BLaER1 (cell line): ENCODE data around the gene PODXL2.

Experiments used
- H3K27ac ChIP-seq: shearing (Covaris generic); formaldehyde crosslinking; 2 replicates; pipeline ENCODE4 v1.8.1; 2022
- H3K27me3 ChIP-seq: shearing (Covaris generic); formaldehyde crosslinking; 2 replicates; pipeline ENCODE4 v1.8.1; 2022
- H3K36me3 ChIP-seq: shearing (Covaris generic); formaldehyde crosslinking; 2 replicates; pipeline ENCODE4 v1.8.1; 2022
- H3K4me1 ChIP-seq: shearing (Covaris generic); formaldehyde crosslinking; 2 replicates; pipeline ENCODE4 v1.8.1; 2022
- H3K4me2 ChIP-seq: shearing (Covaris generic); formaldehyde crosslinking; 2 replicates; pipeline ENCODE4 v1.8.1; 2022
- H3K4me3 ChIP-seq: shearing (Covaris generic); formaldehyde crosslinking; 2 replicates; pipeline ENCODE4 v1.8.1; 2022
- H3K9ac ChIP-seq: shearing (Covaris generic); formaldehyde crosslinking; 2 replicates; pipeline ENCODE4 v1.8.1; 2022
- H3K9me3 ChIP-seq: shearing (Covaris generic); formaldehyde crosslinking; 2 replicates; pipeline ENCODE4 v1.8.1; 2022
- H4K20me1 ChIP-seq: shearing (Covaris generic); formaldehyde crosslinking; 2 replicates; pipeline ENCODE4 v1.8.1; 2022
- Cebpa-rat ChIP-seq: shearing (Covaris generic); IDR thresholded peaks from 2 replicates; pipeline ENCODE4 v1.8.1; 2022

PODXL2 gene

GRCh38 chr3:127673191-127674100, 44.5 kb downstream of the PODXL2 start:
- H3K27ac ChIP-seq: peak overlapping the region; percentile 80

GRCh38 chr3:127674101-127674721, 45.2 kb downstream of the PODXL2 start:
- H3K4me2 ChIP-seq: peak overlapping the region; percentile 97
- no peak overlapping the region for H3K9ac ChIP-seq
- H4K20me1 ChIP-seq: peaks cover 14% of the 10 kb centered on the region; the same call in 1 of the 2 replicates
- H3K27ac ChIP-seq: no peak overlapping the region
- H3K9me3 ChIP-seq: no peaks in the 10 kb centered on the region
- no peak for TF ChIP-seq Cebpa-rat
- H3K4me1 ChIP-seq: peaks cover 41% of the 10 kb centered on the region
- no peak overlapping the region for H3K4me3 ChIP-seq
- H3K36me3 ChIP-seq: peaks cover 29% of the 10 kb centered on the region; the same call in 1 of the 2 replicates
- H3K27me3 ChIP-seq: no peaks in the 10 kb centered on the region

More at GRCh38 chr3:127673191-127674100, 44.5 kb downstream of the PODXL2 start:
- Histone ChIP-seq H3K9ac (peak overlapping the region; percentile 83), H4K20me1 (peaks cover 14% of the 10 kb centered on the region; the same call in 1 of the 2 replicates), H3K9me3 (no peaks in the 10 kb centered on the region), H3K36me3 (peaks cover 21% of the 10 kb centered on the region; the same call in 1 of the 2 replicates), H3K4me2 (peak overlapping the region; percentile 97), H3K4me3 (peak overlapping the region; percentile 91), H3K27me3 (no peaks in the 10 kb centered on the region), H3K4me1 (peaks cover 41% of the 10 kb centered on the region)
- no peak for TF ChIP-seq Cebpa-rat

GRCh38 chr3:127674790-127675189, 45.8 kb downstream of the PODXL2 start:
- Histone ChIP-seq H4K20me1 (peaks cover 14% of the 10 kb centered on the region; the same call in 1 of the 2 replicates), H3K4me2 (no peak overlapping the region), H3K9ac (no peak overlapping the region), H3K9me3 (no peaks in the 10 kb centered on the region), H3K4me3 (no peak overlapping the region), H3K27me3 (no peaks in the 10 kb centered on the region), H3K27ac (no peak overlapping the region), H3K4me1 (peaks cover 41% of the 10 kb centered on the region), H3K36me3 (peaks cover 34% of the 10 kb centered on the region; the same call in 1 of the 2 replicates)
- no peak for TF ChIP-seq Cebpa-rat

GRCh38 chr3:127675651-127676391, 46.8 kb downstream of the PODXL2 start:
- H3K36me3 ChIP-seq: peaks cover 40% of the 10 kb centered on the region; the same call in 1 of the 2 replicates
- no peak overlapping the region for H3K27ac ChIP-seq
- H3K4me1 ChIP-seq: peaks cover 49% of the 10 kb centered on the region
- no peak overlapping the region for H3K9ac ChIP-seq
- H3K9me3 ChIP-seq: no peaks in the 10 kb centered on the region
- TF ChIP-seq Cebpa-rat: no peak
- H4K20me1 ChIP-seq: peaks cover 14% of the 10 kb centered on the region; the same call in 1 of the 2 replicates
- H3K27me3 ChIP-seq: no peaks in the 10 kb centered on the region
- H3K4me2 ChIP-seq: peak overlapping the region; percentile 50
- H3K4me3 ChIP-seq: no peak overlapping the region

GRCh38 chr3:127676456-127676855, 47.5 kb downstream of the PODXL2 start:
- no peak for TF ChIP-seq Cebpa-rat
- Histone ChIP-seq H3K4me2 (peak overlapping the region; percentile 50), H3K4me3 (no peak overlapping the region), H3K27ac (no peak overlapping the region), H4K20me1 (peaks cover 14% of the 10 kb centered on the region; the same call in 1 of the 2 replicates), H3K9me3 (no peaks in the 10 kb centered on the region), H3K9ac (no peak overlapping the region), H3K36me3 (peaks cover 40% of the 10 kb centered on the region; the same call in 1 of the 2 replicates), H3K27me3 (no peaks in the 10 kb centered on the region), H3K4me1 (peaks cover 52% of the 10 kb centered on the region)

GRCh38 chr3:127676921-127677351, 48.0 kb downstream of the PODXL2 start:
- H4K20me1 ChIP-seq: peaks cover 14% of the 10 kb centered on the region; the same call in 1 of the 2 replicates
- H3K9ac ChIP-seq: no peak overlapping the region
- no peak overlapping the region for H3K4me3 ChIP-seq
- peak overlapping the region; percentile 50 for H3K4me2 ChIP-seq
- H3K36me3 ChIP-seq: peaks cover 40% of the 10 kb centered on the region; the same call in 1 of the 2 replicates
- no peak for TF ChIP-seq Cebpa-rat
- H3K27me3 ChIP-seq: no peaks in the 10 kb centered on the region
- no peaks in the 10 kb centered on the region for H3K9me3 ChIP-seq
- H3K27ac ChIP-seq: no peak overlapping the region
- H3K4me1 ChIP-seq: peaks cover 52% of the 10 kb centered on the region

- TF ChIP-seq Cebpa-rat: no peak
- no peak overlapping the region for H3K9ac ChIP-seq
- H3K4me1 ChIP-seq: peaks cover 57% of the 10 kb centered on the region
Measured at GRCh38 chr3:127677541-127678314, 48.7 kb downstream of the PODXL2 start.

GRCh38 chr3:127678315-127678599, 49.3 kb downstream of the PODXL2 start:
- peaks cover 14% of the 10 kb centered on the region; the same call in 1 of the 2 replicates for H4K20me1 ChIP-seq
- H3K36me3 ChIP-seq: peaks cover 40% of the 10 kb centered on the region; the same call in 1 of the 2 replicates
- no peak overlapping the region for H3K27ac ChIP-seq
- no peaks in the 10 kb centered on the region for H3K27me3 ChIP-seq
- H3K9me3 ChIP-seq: no peaks in the 10 kb centered on the region; the same call in 1 of the 2 replicates
- no peak overlapping the region for H3K9ac ChIP-seq
- TF ChIP-seq Cebpa-rat: no peak
- H3K4me3 ChIP-seq: no peak overlapping the region
- peaks cover 61% of the 10 kb centered on the region for H3K4me1 ChIP-seq
- H3K4me2 ChIP-seq: no peak overlapping the region

More at GRCh38 chr3:127677541-127678314, 48.7 kb downstream of the PODXL2 start:
- Histone ChIP-seq H3K27ac (no peak overlapping the region), H3K27me3 (no peaks in the 10 kb centered on the region), H4K20me1 (peaks cover 14% of the 10 kb centered on the region; the same call in 1 of the 2 replicates), H3K9me3 (no peaks in the 10 kb centered on the region; the same call in 1 of the 2 replicates), H3K4me3 (no peak overlapping the region), H3K4me2 (no peak overlapping the region), H3K36me3 (peaks cover 40% of the 10 kb centered on the region; the same call in 1 of the 2 replicates)
